CD4-positive, alpha-beta T cell treated with Interleukin-2 at 100 ng/mL for 4 hours (primary cell): ENCODE results near the gene AVL9.
"Not testable (repeated sequence)": the region's sequence is repeated elsewhere in the genome, so short reads cannot be mapped to it uniquely, and the experiment has no call there.

Experiments used
- DNase-seq: peaks from one replicate; pipeline ENCODE4 v3.0.0-alpha.2; 2020; ENCODE audit warnings: low spot score

The AVL9 gene

GRCh38 chr7:32495298-32496051 is at the start of gene AVL9:
Gene AVL9 (plus strand): TSS chr7:32495489. CDS start chr7:32495710, 221 bp downstream.
- DNase-seq: peak; percentile 99

GRCh38 chr7:32447218-32447617 is 48.1 kb upstream of the AVL9 start:
- no peak for DNase-seq

- no peak for DNase-seq
Measured at GRCh38 chr7:32453341-32454011, 41.8 kb upstream of the AVL9 start.

- DNase-seq: no peak
Measured at GRCh38 chr7:32458025-32458424, 37.3 kb upstream of the AVL9 start.

GRCh38 chr7:32459788-32460187 is 35.5 kb upstream of the AVL9 start:
- DNase-seq: no peak

- DNase-seq: no peak
Measured at GRCh38 chr7:32461484-32461883, 33.8 kb upstream of the AVL9 start.

- no peak for DNase-seq
Measured at GRCh38 chr7:32462451-32462850, 32.8 kb upstream of the AVL9 start.

GRCh38 chr7:32462977-32463376 is 32.3 kb upstream of the AVL9 start:
- no peak for DNase-seq

- DNase-seq: not testable (repeated sequence)
Measured at GRCh38 chr7:32464641-32465416, 30.5 kb upstream of the AVL9 start.

GRCh38 chr7:32470004-32470403 is 25.3 kb upstream of the AVL9 start:
- DNase-seq: not testable (repeated sequence)

- DNase-seq: no peak
Measured at GRCh38 chr7:32470871-32471270, 24.4 kb upstream of the AVL9 start.

GRCh38 chr7:32472015-32472414 is 23.3 kb upstream of the AVL9 start:
- no peak for DNase-seq

GRCh38 chr7:32474008-32474407 is 21.3 kb upstream of the AVL9 start:
- DNase-seq: no peak

GRCh38 chr7:32476816-32477648 is 18.3 kb upstream of the AVL9 start:
- DNase-seq: no peak

GRCh38 chr7:32477649-32477980 is 17.7 kb upstream of the AVL9 start:
- DNase-seq: no peak

- DNase-seq: peak; percentile 23
Measured at GRCh38 chr7:32479574-32480200, 15.6 kb upstream of the AVL9 start.

- DNase-seq: no peak
Measured at GRCh38 chr7:32481176-32481575, 14.1 kb upstream of the AVL9 start.

- DNase-seq: no peak
Measured at GRCh38 chr7:32481921-32482320, 13.4 kb upstream of the AVL9 start.

- DNase-seq: no peak
Measured at GRCh38 chr7:32489788-32490126, 5.5 kb upstream of the AVL9 start.

GRCh38 chr7:32490127-32490796 is 5.0 kb upstream of the AVL9 start, which contains the start of gene LSM5:
Gene LSM5 (minus strand): TSS chr7:32490380. CDS start chr7:32490365, 15 bp downstream.
- peak; percentile 92 for DNase-seq

- no peak for DNase-seq
Measured at GRCh38 chr7:32494946-32495297, 367 bp upstream of the AVL9 start.
